Measurements from ENCODE around the gene NOB1.
"Not testable (repeated sequence)": the region's sequence is repeated elsewhere in the genome, so short reads cannot be mapped to it uniquely, and the experiment has no call there.

NOB1 gene

GRCh38 chr16:69754469-69755310, at the start of gene NOB1:
NOB1 (minus strand) TSS chr16:69754926; CDS start chr16:69754910, 16 bp downstream.
- Mint-ChIP-seq H3K27ac (peak within 1 kb of the TSS; percentile 100), H3K4me1 (peaks cover 31% of the 10 kb centered on the region), H3K4me3 (peak within 1 kb of the TSS; percentile 100), H3K36me3 (peaks cover 65% of the 10 kb centered on the region), H3K9me3 (no peaks in the 10 kb centered on the region)
- DNase-seq (ENCODE audit: low spot score in 2 of 2), result peak; percentile 97 to 98
- peak; percentile 98 for ATAC-seq

GRCh38 chr16:69804297-69804696, 49.6 kb upstream of the NOB1 start:
- ATAC-seq (no peak), DNase-seq (ENCODE audit: low spot score in 2 of 2) (no peak)
- Mint-ChIP-seq H3K4me3 (no peak overlapping the region), H3K36me3 (peaks cover 87% of the 10 kb centered on the region), H3K27ac (peak overlapping the region; percentile 48), H3K9me3 (no peaks in the 10 kb centered on the region), H3K4me1 (peaks cover under 1% of the 10 kb centered on the region)

- ATAC-seq, result no peak
- no peak overlapping the region for H3K4me3 Mint-ChIP-seq
- DNase-seq (ENCODE audit: low spot score in 2 of 2), result no peak
- no peaks in the 10 kb centered on the region for H3K4me1 Mint-ChIP-seq
- H3K36me3 Mint-ChIP-seq, result peaks cover 63% of the 10 kb centered on the region
- peak overlapping the region; percentile 78 for H3K27ac Mint-ChIP-seq
- H3K9me3 Mint-ChIP-seq, result no peaks in the 10 kb centered on the region
Measured at GRCh38 chr16:69799611-69800031, 44.9 kb upstream of the NOB1 start.

- no peak overlapping the region for H3K27ac Mint-ChIP-seq
- DNase-seq (ENCODE audit: low spot score in 2 of 2) (no peak), ATAC-seq (no peak)
- peaks cover 51% of the 10 kb centered on the region for H3K36me3 Mint-ChIP-seq
- H3K9me3 Mint-ChIP-seq, result no peaks in the 10 kb centered on the region
- H3K4me1 Mint-ChIP-seq, result no peaks in the 10 kb centered on the region
- no peak overlapping the region for H3K4me3 Mint-ChIP-seq
Measured at GRCh38 chr16:69798466-69798865, 43.7 kb upstream of the NOB1 start.

GRCh38 chr16:69796285-69797118, 41.8 kb upstream of the NOB1 start:
- ATAC-seq (peak; percentile 60), DNase-seq (ENCODE audit: low spot score in 2 of 2) (peak in 1 of 2 donors; percentile 57)
- Mint-ChIP-seq H3K9me3 (no peaks in the 10 kb centered on the region), H3K4me1 (no peaks in the 10 kb centered on the region), H3K4me3 (no peak overlapping the region), H3K27ac (no peak overlapping the region), H3K36me3 (peaks cover 32% of the 10 kb centered on the region)

GRCh38 chr16:69794486-69794885, 39.8 kb upstream of the NOB1 start:
- H3K4me3 Mint-ChIP-seq, result no peak overlapping the region
- ATAC-seq (no peak), DNase-seq (ENCODE audit: low spot score in 2 of 2) (no peak)
- H3K9me3 Mint-ChIP-seq, result no peaks in the 10 kb centered on the region
- no peak overlapping the region for H3K27ac Mint-ChIP-seq
- H3K36me3 Mint-ChIP-seq, result peaks cover 18% of the 10 kb centered on the region
- H3K4me1 Mint-ChIP-seq, result no peaks in the 10 kb centered on the region

- H3K36me3 Mint-ChIP-seq, result peaks cover 17% of the 10 kb centered on the region
- H3K4me3 Mint-ChIP-seq, result no peak overlapping the region
- H3K4me1 Mint-ChIP-seq, result no peaks in the 10 kb centered on the region
- no peak overlapping the region for H3K27ac Mint-ChIP-seq
- DNase-seq (ENCODE audit: low spot score in 2 of 2) (no peak), ATAC-seq (no peak)
- no peaks in the 10 kb centered on the region for H3K9me3 Mint-ChIP-seq
Measured at GRCh38 chr16:69793526-69793925, 38.8 kb upstream of the NOB1 start.

GRCh38 chr16:69791391-69791847, 36.7 kb upstream of the NOB1 start:
- not testable (repeated sequence) for DNase-seq (ENCODE audit: low spot score in 2 of 2); H3K4me3 Mint-ChIP-seq; H3K9me3 Mint-ChIP-seq; ATAC-seq; H3K4me1 Mint-ChIP-seq
- Mint-ChIP-seq H3K27ac (peak overlapping the region; percentile 69), H3K36me3 (peaks cover 27% of the 10 kb centered on the region)

- DNase-seq (ENCODE audit: low spot score in 2 of 2) (no peak), ATAC-seq (no peak)
- Mint-ChIP-seq H3K4me3 (no peak overlapping the region), H3K4me1 (no peaks in the 10 kb centered on the region), H3K9me3 (no peaks in the 10 kb centered on the region), H3K27ac (no peak overlapping the region), H3K36me3 (peaks cover 57% of the 10 kb centered on the region)
Measured at GRCh38 chr16:69787883-69788282, 33.2 kb upstream of the NOB1 start.

GRCh38 chr16:69784586-69784985, 29.9 kb upstream of the NOB1 start:
- H3K4me3 Mint-ChIP-seq, result no peak overlapping the region
- DNase-seq (ENCODE audit: low spot score in 2 of 2) (no peak), ATAC-seq (no peak)
- H3K9me3 Mint-ChIP-seq, result no peaks in the 10 kb centered on the region
- no peak overlapping the region for H3K27ac Mint-ChIP-seq
- peaks cover 70% of the 10 kb centered on the region for H3K36me3 Mint-ChIP-seq
- peaks cover 8% of the 10 kb centered on the region for H3K4me1 Mint-ChIP-seq

- Mint-ChIP-seq H3K4me3 (no peak overlapping the region), H3K27ac (peak overlapping the region; percentile 10), H3K36me3 (peaks cover 43% of the 10 kb centered on the region), H3K4me1 (peaks cover 8% of the 10 kb centered on the region), H3K9me3 (no peaks in the 10 kb centered on the region)
- DNase-seq (ENCODE audit: low spot score in 2 of 2) (no peak), ATAC-seq (no peak)
Measured at GRCh38 chr16:69781118-69781517, 26.4 kb upstream of the NOB1 start.

- DNase-seq (ENCODE audit: low spot score in 2 of 2) (no peak), ATAC-seq (no peak)
- Mint-ChIP-seq H3K4me1 (peaks cover 19% of the 10 kb centered on the region), H3K9me3 (peaks cover 7% of the 10 kb centered on the region), H3K27ac (peak overlapping the region; percentile 10), H3K4me3 (no peak overlapping the region), H3K36me3 (peaks cover 32% of the 10 kb centered on the region)
Measured at GRCh38 chr16:69779724-69780123, 25.0 kb upstream of the NOB1 start.

- H3K9me3 Mint-ChIP-seq, result peaks cover 7% of the 10 kb centered on the region
- H3K27ac Mint-ChIP-seq, result no peak overlapping the region
- H3K4me3 Mint-ChIP-seq, result no peak overlapping the region
- no peaks in the 10 kb centered on the region for H3K36me3 Mint-ChIP-seq
- ATAC-seq, result no peak
- peaks cover 41% of the 10 kb centered on the region for H3K4me1 Mint-ChIP-seq
- no peak for DNase-seq (ENCODE audit: low spot score in 2 of 2)
Measured at GRCh38 chr16:69775563-69775962, 20.8 kb upstream of the NOB1 start.

GRCh38 chr16:69773260-69773947, 18.7 kb upstream of the NOB1 start:
- Mint-ChIP-seq H3K4me3 (peak overlapping the region; percentile 16), H3K4me1 (peaks cover 46% of the 10 kb centered on the region), H3K27ac (peak overlapping the region; percentile 60), H3K36me3 (no peaks in the 10 kb centered on the region), H3K9me3 (peaks cover 7% of the 10 kb centered on the region)
- ATAC-seq (no peak), DNase-seq (ENCODE audit: low spot score in 2 of 2) (no peak)

GRCh38 chr16:69771651-69771967, 16.9 kb upstream of the NOB1 start:
- H3K9me3 Mint-ChIP-seq, result peaks cover 7% of the 10 kb centered on the region
- peaks cover 61% of the 10 kb centered on the region for H3K4me1 Mint-ChIP-seq
- ATAC-seq, result no peak
- H3K36me3 Mint-ChIP-seq, result no peaks in the 10 kb centered on the region
- no peak overlapping the region for H3K27ac Mint-ChIP-seq
- no peak for DNase-seq (ENCODE audit: low spot score in 2 of 2)
- no peak overlapping the region for H3K4me3 Mint-ChIP-seq
